Astrocyte of the hippocampus (primary cell): ENCODE data around the gene FANCC.

ENCODE experiments used
- DNase-seq: peaks from one replicate; pipeline ENCODE4 v3.0.0; 2011; ENCODE audit warnings: low read depth, low spot score

The FANCC gene

GRCh38 chr9:95126739-95127138 is 190.8 kb downstream of the FANCC start:
- no peak for DNase-seq

DNA sequence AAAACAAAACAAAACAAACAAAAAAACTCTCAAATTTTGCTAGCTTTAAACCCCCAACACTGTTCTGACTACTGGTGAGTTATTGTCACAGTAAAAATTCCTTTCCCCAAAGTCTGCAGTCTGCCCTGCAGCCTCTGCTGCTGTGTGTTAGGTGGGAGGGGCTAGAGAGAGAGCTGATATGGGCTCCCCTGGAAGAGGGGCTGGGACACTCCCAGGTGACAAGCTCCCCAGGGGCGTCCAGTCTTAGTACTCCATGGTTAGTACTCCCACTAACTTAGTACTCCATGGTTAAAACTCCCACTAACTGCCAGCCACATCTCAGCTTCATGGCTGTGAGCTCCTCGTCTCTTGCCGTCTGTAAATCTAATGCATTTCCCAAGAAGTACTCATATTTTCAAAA is 191.9 kb downstream of the FANCC start:
- DNase-seq = peak; percentile 5

DNA sequence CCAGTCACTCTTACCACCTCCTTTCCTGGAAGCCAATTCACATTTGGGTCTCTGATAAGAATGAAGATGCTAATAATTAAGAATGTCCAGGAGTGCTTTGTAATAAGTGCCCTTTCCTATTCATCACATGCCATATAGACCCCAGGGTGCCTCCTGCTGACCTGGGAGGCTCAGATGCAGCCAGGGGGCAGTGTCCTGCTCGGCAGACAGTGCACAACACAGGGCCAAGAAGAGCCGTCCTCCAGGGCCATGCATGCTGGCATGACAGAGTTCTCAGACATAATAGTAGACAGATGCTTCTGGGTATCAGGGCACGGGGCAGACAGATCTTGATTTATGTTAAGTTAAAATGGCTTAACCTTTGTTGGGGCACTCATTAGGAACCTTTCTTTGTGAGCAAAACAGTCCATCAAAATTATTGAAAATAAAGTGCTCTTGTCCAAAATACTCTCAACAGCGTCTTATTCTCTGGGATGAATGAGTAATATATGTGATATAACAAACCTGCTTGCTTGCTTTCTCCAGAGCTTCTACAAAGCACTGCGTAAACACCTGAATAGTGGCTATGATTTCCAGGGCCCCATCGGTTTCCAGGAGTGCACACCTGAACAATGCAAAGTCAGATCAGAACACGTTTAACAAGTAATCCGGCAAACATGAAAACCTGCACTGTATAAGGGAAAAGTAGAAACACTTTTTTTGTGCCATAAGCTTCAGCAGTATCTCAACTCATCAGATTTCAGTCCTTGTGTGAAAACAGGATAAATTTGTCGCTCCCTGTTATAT is 192.7 kb downstream of the FANCC start:
- no peak for DNase-seq

DNA sequence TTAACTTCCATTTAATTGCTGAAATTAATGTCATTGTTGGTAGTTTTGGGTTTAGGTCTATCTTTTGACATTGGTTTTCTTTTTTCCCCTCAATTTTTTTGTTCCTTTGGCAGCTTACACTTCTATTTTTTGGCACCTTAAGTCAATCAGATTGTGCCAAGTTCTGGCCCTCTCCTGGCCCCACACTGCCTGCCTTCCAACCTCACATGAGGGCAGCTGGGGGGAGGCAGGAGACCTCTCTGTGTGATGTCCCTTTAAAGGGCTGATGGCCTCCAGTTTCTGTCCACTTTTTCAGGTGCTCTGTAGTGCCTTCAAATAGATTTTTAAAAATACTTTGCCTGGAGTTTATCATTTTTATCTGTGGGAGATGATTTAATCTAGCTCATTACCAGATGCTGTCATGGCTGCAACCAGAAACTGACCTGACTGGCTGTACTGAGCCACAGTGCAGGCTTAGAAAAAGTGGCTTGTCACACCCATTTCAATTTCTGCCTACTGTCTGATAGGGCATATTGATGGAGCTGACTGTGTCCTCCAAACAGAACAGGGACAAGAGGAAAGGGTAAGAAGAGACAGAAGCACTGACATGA is 196.6 kb downstream of the FANCC start:
- peak; percentile 5 for DNase-seq

DNA sequence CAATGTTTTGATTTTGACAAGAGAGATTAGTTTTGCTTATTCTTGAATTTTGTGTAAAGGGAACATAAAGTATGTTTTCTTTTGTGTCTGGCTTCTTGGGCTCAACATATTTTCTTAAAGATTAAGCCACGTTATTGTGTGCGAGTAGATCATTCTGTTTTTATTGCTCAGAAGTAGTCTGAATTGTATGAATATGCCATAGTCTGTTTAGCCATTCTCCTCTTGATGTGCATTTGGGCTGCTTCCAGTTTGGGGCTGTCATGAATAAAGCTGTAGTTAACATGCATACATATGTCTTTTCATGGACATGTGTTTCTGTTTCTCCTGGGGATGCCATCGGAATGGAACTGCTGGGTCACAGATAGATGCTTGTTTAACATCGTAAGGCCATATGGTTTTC is 198.9 kb downstream of the FANCC start:
- peak; percentile 31 for DNase-seq

DNA sequence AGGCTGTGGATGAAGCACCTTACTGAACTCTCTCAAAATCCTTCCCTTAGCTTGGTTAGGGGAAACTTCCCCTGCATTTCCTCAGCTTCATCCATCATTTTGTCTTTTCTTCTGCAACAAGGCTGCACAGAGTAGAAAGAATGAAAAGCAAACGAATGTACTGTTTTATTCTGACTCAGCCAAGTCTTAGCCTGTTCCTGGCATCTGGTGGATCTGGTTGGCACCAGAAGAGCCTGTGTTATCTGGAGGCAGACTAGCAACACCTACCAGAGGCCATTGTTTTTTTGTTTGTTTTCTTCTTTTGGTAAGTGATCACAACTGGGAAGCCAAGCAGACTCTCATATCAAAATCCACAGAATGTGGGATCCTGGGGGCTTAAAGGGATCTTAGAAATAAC is 200.7 kb downstream of the FANCC start:
- peak; percentile 54 for DNase-seq

DNA sequence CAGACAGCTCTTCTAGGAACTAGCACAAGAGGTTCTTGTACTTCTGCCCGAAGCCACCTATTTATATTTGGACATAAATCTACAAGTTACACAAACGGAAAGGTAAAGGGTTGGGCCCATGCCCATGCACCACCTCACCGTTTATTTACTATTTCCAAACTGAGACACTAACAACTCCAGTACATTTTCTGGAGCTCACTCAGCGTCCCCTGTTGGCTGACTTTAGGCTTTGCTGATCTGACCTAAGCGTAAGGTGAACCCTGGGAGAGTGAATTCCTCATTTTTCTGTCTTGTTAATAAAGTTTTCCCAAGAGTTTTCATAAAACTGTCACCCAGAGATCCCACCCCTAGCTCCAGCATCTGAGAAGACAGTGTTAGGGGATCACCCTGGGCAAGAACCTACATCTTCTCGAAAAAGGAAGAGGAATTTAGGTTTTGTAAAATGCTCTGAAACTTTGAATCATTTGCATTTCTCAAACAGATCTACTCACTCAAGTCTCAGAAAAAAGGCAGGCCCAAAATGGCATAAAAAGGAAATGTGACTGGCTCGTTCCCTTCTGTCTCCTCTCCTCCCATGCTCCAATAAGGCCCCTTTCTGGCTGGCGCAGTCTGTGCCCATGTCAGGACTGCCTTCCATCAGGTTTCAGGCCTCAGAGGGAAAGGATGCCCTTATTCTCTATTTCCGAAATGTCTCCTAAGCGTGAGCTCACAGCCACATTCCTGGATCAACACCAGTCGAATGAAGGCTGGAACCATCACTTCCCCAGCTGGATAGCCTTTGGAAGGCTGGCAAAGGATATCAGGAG is 201.3 kb downstream of the FANCC start:
- no peak for DNase-seq

DNA sequence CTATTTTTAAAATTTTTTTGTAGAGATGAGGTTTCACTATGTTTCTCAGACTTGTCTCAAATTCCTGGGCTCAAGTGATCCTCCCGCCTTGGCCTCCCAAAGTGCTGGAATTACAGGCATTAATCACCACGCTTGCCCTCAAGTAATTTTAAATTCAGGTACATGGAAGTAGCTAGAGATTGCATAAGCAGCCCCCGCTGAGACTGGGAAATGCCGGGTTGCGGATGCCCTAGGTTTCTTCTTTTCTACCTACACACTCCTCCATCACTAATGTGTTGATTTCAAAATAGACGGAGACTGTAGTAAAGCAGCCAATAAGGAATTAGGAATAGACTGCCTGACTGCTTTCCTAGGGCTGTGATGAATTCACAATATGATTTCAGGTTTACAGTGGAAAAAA is 202.4 kb downstream of the FANCC start:
- DNase-seq = no peak

- DNase-seq = no peak
Measured at GRCh38 chr9:95112436-95113280, 204.9 kb downstream of the FANCC start.

DNA sequence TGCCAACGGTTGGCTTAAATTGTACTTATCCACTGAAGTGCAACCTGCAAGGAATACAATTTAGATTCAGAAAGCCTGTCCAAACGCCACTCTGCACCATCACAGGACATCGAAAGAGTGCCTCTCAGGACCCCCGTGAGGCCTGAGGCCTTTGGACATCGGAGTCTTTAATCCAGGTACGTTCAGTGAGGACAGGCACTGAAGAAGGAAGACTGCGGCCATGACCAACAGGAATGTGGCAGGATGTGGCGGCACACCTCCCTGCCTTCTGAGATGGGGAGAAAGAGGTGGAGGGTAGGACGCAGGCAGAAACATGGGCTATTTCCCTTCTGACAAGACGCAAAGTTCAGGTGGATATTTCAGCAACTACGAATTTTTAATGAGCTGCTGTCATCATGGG is 205.8 kb downstream of the FANCC start:
- no peak for DNase-seq

GRCh38 chr9:95110921-95111525 is 206.5 kb downstream of the FANCC start:
- DNase-seq = no peak

- no peak for DNase-seq
Measured at GRCh38 chr9:95109456-95109855, 208.1 kb downstream of the FANCC start.

DNA sequence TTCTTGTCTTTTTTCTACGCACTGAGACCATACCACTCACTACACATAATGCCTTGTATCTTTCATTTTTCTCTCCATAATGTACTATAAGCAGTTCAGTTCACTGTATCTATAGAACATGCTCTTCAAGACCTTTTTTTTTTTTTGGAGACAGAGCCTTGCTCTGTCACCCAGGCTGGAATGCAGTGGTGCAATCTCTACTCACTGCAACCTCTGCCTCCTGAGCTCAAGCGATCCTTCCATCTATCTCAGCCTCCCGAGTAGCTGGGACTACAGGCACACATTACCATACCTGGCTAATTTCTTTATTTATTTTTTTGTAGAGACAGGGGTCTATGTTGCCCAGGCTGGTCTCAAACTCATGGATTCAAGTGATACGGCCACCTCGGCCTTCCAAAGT is 208.7 kb downstream of the FANCC start:
- no peak for DNase-seq

GRCh38 chr9:95107976-95108375 is 209.5 kb downstream of the FANCC start:
- DNase-seq = no peak

DNA sequence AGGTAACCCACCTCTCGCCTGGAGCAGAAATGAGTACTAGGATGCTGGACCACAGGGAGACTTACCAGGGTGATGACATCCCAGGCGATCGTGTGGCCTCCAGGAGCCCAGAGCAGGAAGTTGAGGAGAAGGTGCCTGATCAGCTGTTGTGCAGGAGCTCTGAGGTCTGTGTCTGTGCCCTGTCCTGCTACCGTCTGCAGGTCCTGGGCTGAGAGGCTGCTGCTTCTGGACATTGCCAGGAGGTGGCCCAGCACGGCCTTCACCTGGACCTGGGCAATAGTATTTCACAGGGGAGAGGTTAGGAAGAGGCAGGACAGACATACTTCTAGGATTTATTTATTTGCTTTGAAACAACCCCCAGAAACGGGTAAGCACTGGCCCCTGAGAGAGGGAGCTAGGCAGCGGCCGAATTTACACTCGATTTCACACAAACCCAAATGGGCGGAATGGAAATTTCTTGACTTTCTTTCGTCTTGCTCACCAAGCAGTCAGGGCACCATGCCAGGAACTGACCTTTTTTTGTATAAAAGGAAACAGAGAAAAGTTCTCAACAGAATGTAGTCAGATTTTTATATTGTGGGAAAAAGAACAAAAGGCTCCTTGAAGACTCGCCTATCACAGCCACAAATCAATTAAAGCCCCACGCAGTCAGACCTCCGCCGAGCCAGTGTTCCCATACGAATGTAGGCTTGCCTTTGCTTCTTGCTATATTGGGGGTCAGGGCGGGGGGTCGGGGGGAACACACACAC is 210.3 kb downstream of the FANCC start:
- DNase-seq = peak; percentile 97

GRCh38 chr9:95105519-95106287 is 211.8 kb downstream of the FANCC start:
- no peak for DNase-seq

DNA sequence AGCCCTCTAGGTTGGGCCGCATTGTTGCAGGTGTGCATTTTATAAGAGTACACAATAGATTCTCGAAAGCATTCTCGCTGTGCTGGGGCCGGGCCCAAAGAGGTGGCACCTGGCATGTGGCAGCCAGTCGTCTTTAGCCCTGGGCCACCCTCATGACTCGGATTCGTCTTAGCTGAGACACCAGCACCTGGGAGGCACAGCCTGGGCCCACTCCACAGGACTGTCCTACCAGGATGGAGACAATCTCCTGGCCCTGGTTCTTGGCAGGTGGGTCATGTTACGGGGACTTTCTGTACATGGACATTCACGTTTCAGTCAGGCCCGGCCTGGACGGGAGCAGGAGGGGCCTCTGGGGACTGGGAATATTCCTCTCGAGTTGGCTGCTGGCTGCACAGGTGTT is 212.5 kb downstream of the FANCC start:
- DNase-seq = no peak

- no peak for DNase-seq
Measured at GRCh38 chr9:95104581-95104960, 212.9 kb downstream of the FANCC start.

- DNase-seq = no peak
Measured at GRCh38 chr9:95103871-95104580, 213.5 kb downstream of the FANCC start.
